HepG2 (cell line): ENCODE measurements around the gene HYAL2. TPM values are rescaled to one million over a fixed set of nuclear protein-coding genes. Genes with fewer than 3 reads are reported as not detected.

Experiments
- HOXA7 ChIP-seq: sonication (generic); formaldehyde crosslinking; IDR thresholded peaks from 2 replicates; pipeline ENCODE4 v1.8.1; 2022; ENCODE audit warnings: mild to moderate bottlenecking, missing genetic modification reagents, moderate library complexity
- KAT8 ChIP-seq: IDR thresholded peaks from 2 replicates; pipeline ENCODE4 v1.6.1; 2016; ENCODE audit warnings: missing genetic modification reagents, missing compliant biosample characterization
- KDM5B ChIP-seq: sonication (generic); formaldehyde crosslinking; IDR thresholded peaks from 2 replicates; pipeline ENCODE4 v1.4.0; 2020; ENCODE audit warnings: missing genetic modification reagents, mild to moderate bottlenecking, borderline replicate concordance
- MAFG ChIP-seq: sonication (generic); formaldehyde crosslinking; IDR thresholded peaks from 2 replicates; pipeline ENCODE4 v1.5.1; 2020; ENCODE audit warnings: mild to moderate bottlenecking, missing genetic modification reagents
- NFKB2 ChIP-seq: sonication (generic); formaldehyde crosslinking; IDR thresholded peaks from 2 replicates; pipeline ENCODE4 v1.4.0; 2020; ENCODE audit warnings: missing genetic modification reagents, borderline replicate concordance
- NFRKB ChIP-seq: fragments of 450-650 bp; IDR thresholded peaks from 2 replicates; pipeline ENCODE4 v1.6.1; 2017
- NR0B2 ChIP-seq: sonication (generic); formaldehyde crosslinking; IDR thresholded peaks from 2 replicates; pipeline ENCODE4 v1.4.0; 2020; ENCODE audit warnings: mild to moderate bottlenecking, missing genetic modification reagents
- POLR2G ChIP-seq: fragments of 200-400 bp; formaldehyde crosslinking; IDR thresholded peaks from 2 replicates; pipeline ENCODE4 v1.6.1; 2018; ENCODE audit warnings: mild to moderate bottlenecking, low read depth, low read length, moderate library complexity
- RFXAP ChIP-seq: sonication (generic); formaldehyde crosslinking; IDR thresholded peaks from 2 replicates; pipeline ENCODE4 v1.4.0; 2020; ENCODE audit warnings: missing genetic modification reagents, borderline replicate concordance
- SIX1 ChIP-seq: sonication (generic); formaldehyde crosslinking; IDR thresholded peaks from 2 replicates; pipeline ENCODE4 v1.4.0; 2020; ENCODE audit warnings: missing genetic modification reagents, borderline replicate concordance
- ZFP90 ChIP-seq: sonication (generic); formaldehyde crosslinking; IDR thresholded peaks from 2 replicates; pipeline ENCODE4 v1.8.0; 2022; ENCODE audit warnings: missing genetic modification reagents, mild to moderate bottlenecking, inconsistent platforms, borderline replicate concordance
- ZFP91 ChIP-seq: sonication (generic); formaldehyde crosslinking; IDR thresholded peaks from 2 replicates; pipeline ENCODE4 v1.9.0; 2022; ENCODE audit warnings: missing genetic modification reagents, mild to moderate bottlenecking, borderline replicate concordance
- ZKSCAN1 ChIP-seq: fragments of 150-350 bp; IDR thresholded peaks from 2 replicates; pipeline ENCODE4 v1.6.1; 2014; ENCODE audit warnings: low read length
- ZNF124 ChIP-seq: sonication (generic); formaldehyde crosslinking; IDR thresholded peaks from 2 replicates; pipeline ENCODE4 v1.4.0; 2020; ENCODE audit warnings: missing genetic modification reagents
- ZNF350 ChIP-seq: sonication (generic); formaldehyde crosslinking; IDR thresholded peaks from 2 replicates; pipeline ENCODE4 v1.4.0; 2020; ENCODE audit warnings: mild to moderate bottlenecking, low read depth, missing genetic modification reagents, borderline replicate concordance
- polyA plus RNA-seq, 8 experiments: library from polyadenylated mRNA; depleted of rRNA in 3 of 8; stranded (reverse) in 7 of 8; unstranded in 1 of 8; fragments of >200 nt; fragmentation: Illumina TruSeq in 4 of 8; extraction: Trizol in 4 of 8; gene quantifications; 2 replicates each; pipeline versions ENCODE4 v1.2.1 to v1.2.3, GENCODE V29; 2011 to 2016; ENCODE audit warnings: low read depth in 4 of 8, missing spikeins in 1 of 8, mixed read lengths in 1 of 8; ENCODE audit not compliant: insufficient read depth in 1 of 8
- total RNA-seq, 5 experiments: library from RNA; depleted of rRNA; stranded (reverse); fragments of >200 nt; fragmentation: Illumina TruSeq; extraction: Trizol; gene quantifications; 2 replicates each; pipeline ENCODE4 v1.2.3, GENCODE V29; 2016; ENCODE audit warnings: low read depth in 1 of 5
- TF ChIP-seq, protein P1 (sequence below): fragments of 450-650 bp; IDR thresholded peaks from 2 replicates; pipeline ENCODE4 v1.6.1; 2016
- TF ChIP-seq, protein P2 (sequence below): IDR thresholded peaks from 2 replicates; pipeline ENCODE4 v1.6.1; 2016; ENCODE audit warnings: missing compliant biosample characterization, missing genetic modification reagents, borderline replicate concordance
- TF ChIP-seq, protein P3 (sequence below): sonication (generic); formaldehyde crosslinking; IDR thresholded peaks from 2 replicates; pipeline ENCODE4 v1.4.0; 2020; ENCODE audit warnings: missing genetic modification reagents
- TF ChIP-seq, protein P4 (sequence below): IDR thresholded peaks from 2 replicates; pipeline ENCODE4 v1.6.1; 2016; ENCODE audit warnings: mild to moderate bottlenecking

Gene HYAL2
- total and polyA plus RNA-seq, 2 of the 13 experiments (the other 11 are each of a cell fraction or from before 2014, with no cell fraction given) = 76.2 to 102 TPM

- TF ChIP-seq, protein P1, sequence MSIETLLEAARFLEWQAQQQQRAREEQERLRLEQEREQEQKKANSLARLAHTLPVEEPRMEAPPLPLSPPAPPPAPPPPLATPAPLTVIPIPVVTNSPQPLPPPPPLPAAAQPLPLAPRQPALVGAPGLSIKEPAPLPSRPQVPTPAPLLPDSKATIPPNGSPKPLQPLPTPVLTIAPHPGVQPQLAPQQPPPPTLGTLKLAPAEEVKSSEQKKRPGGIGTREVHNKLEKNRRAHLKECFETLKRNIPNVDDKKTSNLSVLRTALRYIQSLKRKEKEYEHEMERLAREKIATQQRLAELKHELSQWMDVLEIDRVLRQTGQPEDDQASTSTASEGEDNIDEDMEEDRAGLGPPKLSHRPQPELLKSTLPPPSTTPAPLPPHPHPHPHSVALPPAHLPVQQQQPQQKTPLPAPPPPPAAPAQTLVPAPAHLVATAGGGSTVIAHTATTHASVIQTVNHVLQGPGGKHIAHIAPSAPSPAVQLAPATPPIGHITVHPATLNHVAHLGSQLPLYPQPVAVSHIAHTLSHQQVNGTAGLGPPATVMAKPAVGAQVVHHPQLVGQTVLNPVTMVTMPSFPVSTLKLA = peak; percentile 81
- peak; percentile 70 for TF ChIP-seq ZNF350 (CRISPR knock-in tag)
- peak; percentile 63; the same call in 1 of the 2 replicates for TF ChIP-seq ZFP90
- TF ChIP-seq ZFP91 (CRISPR knock-in tag) = peak; percentile 89
- no peak for TF ChIP-seq NFRKB
- TF ChIP-seq NFKB2 (CRISPR knock-in tag) = peak; percentile 92; the same call in 1 of the 2 replicates
- TF ChIP-seq, protein P2, sequence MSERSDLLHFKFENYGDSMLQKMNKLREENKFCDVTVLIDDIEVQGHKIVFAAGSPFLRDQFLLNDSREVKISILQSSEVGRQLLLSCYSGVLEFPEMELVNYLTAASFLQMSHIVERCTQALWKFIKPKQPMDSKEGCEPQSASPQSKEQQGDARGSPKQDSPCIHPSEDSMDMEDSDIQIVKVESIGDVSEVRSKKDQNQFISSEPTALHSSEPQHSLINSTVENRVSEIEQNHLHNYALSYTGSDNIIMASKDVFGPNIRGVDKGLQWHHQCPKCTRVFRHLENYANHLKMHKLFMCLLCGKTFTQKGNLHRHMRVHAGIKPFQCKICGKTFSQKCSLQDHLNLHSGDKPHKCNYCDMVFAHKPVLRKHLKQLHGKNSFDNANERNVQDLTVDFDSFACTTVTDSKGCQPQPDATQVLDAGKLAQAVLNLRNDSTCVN (CRISPR knock-in tag) = peak; percentile 53; the same call in 1 of the 2 replicates
- TF ChIP-seq, protein P3, sequence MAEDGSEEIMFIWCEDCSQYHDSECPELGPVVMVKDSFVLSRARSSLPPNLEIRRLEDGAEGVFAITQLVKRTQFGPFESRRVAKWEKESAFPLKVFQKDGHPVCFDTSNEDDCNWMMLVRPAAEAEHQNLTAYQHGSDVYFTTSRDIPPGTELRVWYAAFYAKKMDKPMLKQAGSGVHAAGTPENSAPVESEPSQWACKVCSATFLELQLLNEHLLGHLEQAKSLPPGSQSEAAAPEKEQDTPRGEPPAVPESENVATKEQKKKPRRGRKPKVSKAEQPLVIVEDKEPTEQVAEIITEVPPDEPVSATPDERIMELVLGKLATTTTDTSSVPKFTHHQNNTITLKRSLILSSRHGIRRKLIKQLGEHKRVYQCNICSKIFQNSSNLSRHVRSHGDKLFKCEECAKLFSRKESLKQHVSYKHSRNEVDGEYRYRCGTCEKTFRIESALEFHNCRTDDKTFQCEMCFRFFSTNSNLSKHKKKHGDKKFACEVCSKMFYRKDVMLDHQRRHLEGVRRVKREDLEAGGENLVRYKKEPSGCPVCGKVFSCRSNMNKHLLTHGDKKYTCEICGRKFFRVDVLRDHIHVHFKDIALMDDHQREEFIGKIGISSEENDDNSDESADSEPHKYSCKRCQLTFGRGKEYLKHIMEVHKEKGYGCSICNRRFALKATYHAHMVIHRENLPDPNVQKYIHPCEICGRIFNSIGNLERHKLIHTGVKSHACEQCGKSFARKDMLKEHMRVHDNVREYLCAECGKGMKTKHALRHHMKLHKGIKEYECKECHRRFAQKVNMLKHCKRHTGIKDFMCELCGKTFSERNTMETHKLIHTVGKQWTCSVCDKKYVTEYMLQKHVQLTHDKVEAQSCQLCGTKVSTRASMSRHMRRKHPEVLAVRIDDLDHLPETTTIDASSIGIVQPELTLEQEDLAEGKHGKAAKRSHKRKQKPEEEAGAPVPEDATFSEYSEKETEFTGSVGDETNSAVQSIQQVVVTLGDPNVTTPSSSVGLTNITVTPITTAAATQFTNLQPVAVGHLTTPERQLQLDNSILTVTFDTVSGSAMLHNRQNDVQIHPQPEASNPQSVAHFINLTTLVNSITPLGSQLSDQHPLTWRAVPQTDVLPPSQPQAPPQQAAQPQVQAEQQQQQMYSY (CRISPR knock-in tag) = 0 out of 2 replicates have a peak, but pooled peaks have one; percentile 47
- peak; percentile 65 for TF ChIP-seq KAT8 (CRISPR knock-in tag)
- TF ChIP-seq RFXAP (CRISPR knock-in tag) = 0 out of 2 replicates have a peak, but pooled peaks have one; percentile 19
- TF ChIP-seq MAFG (CRISPR knock-in tag) = no peak
- TF ChIP-seq SIX1 (CRISPR knock-in tag) = peak; percentile 48
- TF ChIP-seq KDM5B (CRISPR knock-in tag) = peak; percentile 85
- TF ChIP-seq HOXA7 (CRISPR knock-in tag) = peak; percentile 86; the same call in 1 of the 2 replicates
- TF ChIP-seq ZKSCAN1 = no peak
- TF ChIP-seq POLR2G = peak; percentile 90
- TF ChIP-seq, protein P4, sequence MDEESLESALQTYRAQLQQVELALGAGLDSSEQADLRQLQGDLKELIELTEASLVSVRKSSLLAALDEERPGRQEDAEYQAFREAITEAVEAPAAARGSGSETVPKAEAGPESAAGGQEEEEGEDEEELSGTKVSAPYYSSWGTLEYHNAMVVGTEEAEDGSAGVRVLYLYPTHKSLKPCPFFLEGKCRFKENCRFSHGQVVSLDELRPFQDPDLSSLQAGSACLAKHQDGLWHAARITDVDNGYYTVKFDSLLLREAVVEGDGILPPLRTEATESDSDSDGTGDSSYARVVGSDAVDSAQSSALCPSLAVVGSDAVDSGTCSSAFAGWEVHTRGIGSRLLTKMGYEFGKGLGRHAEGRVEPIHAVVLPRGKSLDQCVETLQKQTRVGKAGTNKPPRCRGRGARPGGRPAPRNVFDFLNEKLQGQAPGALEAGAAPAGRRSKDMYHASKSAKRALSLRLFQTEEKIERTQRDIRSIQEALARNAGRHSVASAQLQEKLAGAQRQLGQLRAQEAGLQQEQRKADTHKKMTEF (CRISPR knock-in tag) = peak; percentile 84
- peak; percentile 32 for TF ChIP-seq NR0B2 (CRISPR knock-in tag)
- peak; percentile 62; the same call in 1 of the 2 replicates for TF ChIP-seq ZNF124 (CRISPR knock-in tag)
Measured at GRCh38 chr3:50337175-50337861, 14.8 kb upstream of the HYAL2 start (continued).
